K562 (cell line): ENCODE data around the gene CCDC158.

Source experiments
- CBX5 ChIP-seq: IDR thresholded peaks from 2 replicates; pipeline ENCODE4 v1.6.1; 2014; ENCODE audit warnings: low read depth, borderline replicate concordance
- GABPB2 ChIP-seq: fragments of 250-450 bp; sonication (Bioruptor Pico); conservative IDR thresholded peaks from 2 replicates; pipeline ENCODE4 v1.5.1; 2021; ENCODE audit warnings: mild to moderate bottlenecking
- NR1H2 ChIP-seq: sonication (generic); formaldehyde crosslinking; IDR thresholded peaks from 2 replicates; pipeline ENCODE4 v1.4.0; 2020; ENCODE audit warnings: mild to moderate bottlenecking, missing genetic modification reagents
- YY1 ChIP-seq, 3 experiments: IDR thresholded peaks; 2 replicates each; pipeline ENCODE4 v1.6.1; 2011; ENCODE audit warnings: low read length in 2 of 3, mild to moderate bottlenecking in 2 of 3, moderate library complexity in 2 of 3, borderline replicate concordance in 1 of 3, control low read depth in 1 of 3, low read depth in 1 of 3; ENCODE audit not compliant: insufficient read depth in 3 of 3, insufficient replicate concordance in 2 of 3, control insufficient read depth in 1 of 3, insufficient read length in 1 of 3; ENCODE audit errors: extremely low read depth in 1 of 3
- ZNF121 ChIP-seq: sonication (generic); formaldehyde crosslinking; conservative IDR thresholded peaks from 2 replicates; pipeline ENCODE4 v1.8.0; 2022; ENCODE audit warnings: missing genetic modification reagents
- ZNF174 ChIP-seq: fragments of 250-450 bp; sonication (Bioruptor Pico); IDR thresholded peaks from 2 replicates; pipeline ENCODE4 v1.4.0; 2020; ENCODE audit warnings: mild to moderate bottlenecking
- ZNF589 ChIP-seq: fragments of 200-800 bp; sonication (Bioruptor generic); IDR thresholded peaks from 2 replicates; pipeline ENCODE4 v1.6.1; 2016; ENCODE audit warnings: low read depth, missing genetic modification characterization, missing compliant biosample characterization
- TF ChIP-seq, protein P1 (sequence below): sonication (generic); formaldehyde crosslinking; IDR thresholded peaks from 2 replicates; pipeline ENCODE4 v1.8.1; 2022; ENCODE audit warnings: missing genetic modification reagents
- TF ChIP-seq, protein P2 (sequence below): fragments of 450-650 bp; IDR thresholded peaks from 2 replicates; pipeline ENCODE4 v1.6.1; 2016; ENCODE audit warnings: mild to moderate bottlenecking
- TF ChIP-seq, protein P3 (sequence below), 2 experiments: IDR thresholded peaks in 1 of 2; conservative IDR thresholded peaks in 1 of 2; 2 replicates each; pipeline ENCODE4 v1.6.1; 2016; ENCODE audit warnings: low read depth in 2 of 2, mild to moderate bottlenecking in 1 of 2, missing compliant biosample characterization in 1 of 2, missing genetic modification characterization in 1 of 2, moderate library complexity in 1 of 2
- TF ChIP-seq, protein P4 (sequence below), 2 experiments: fragments of 450-650 bp in 1 of 2; sonication (generic) in 1 of 2; formaldehyde crosslinking in 1 of 2; IDR thresholded peaks in 1 of 2; conservative IDR thresholded peaks in 1 of 2; 2 replicates each; pipeline versions ENCODE4 v1.6.1 to v1.8.1; 2016 to 2023; ENCODE audit warnings: mild to moderate bottlenecking in 2 of 2, moderate library complexity in 2 of 2, inconsistent platforms in 1 of 2, missing genetic modification reagents in 1 of 2
- TF ChIP-seq, protein P5 (sequence below): sonication (generic); formaldehyde crosslinking; IDR thresholded peaks from 2 replicates; pipeline ENCODE4 v1.8.0; 2022; ENCODE audit warnings: missing genetic modification reagents, mild to moderate bottlenecking, borderline replicate concordance

DNA sequence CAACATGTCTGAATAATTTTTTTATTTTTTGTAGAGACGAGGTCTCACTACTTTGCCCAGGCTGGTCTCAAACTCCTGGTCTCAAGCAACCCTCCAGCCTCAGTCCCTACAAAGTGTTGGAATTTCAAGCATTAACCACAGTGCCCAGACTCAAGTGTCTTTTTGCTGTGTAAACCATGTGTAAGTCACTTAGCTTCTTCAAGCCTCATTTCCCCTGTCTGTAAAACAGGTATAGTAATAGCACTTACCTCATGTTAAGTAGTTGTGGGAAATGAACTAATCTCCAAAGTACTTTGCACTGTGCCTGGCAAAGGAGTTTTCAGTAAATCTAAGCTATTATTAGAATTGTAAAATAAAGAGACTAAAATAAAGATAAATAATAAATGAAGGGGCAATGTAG, 78.8 kb downstream of the CCDC158 start:
- TF ChIP-seq ZNF174 (CRISPR knock-in tag), result no peak
- TF ChIP-seq, protein P1, sequence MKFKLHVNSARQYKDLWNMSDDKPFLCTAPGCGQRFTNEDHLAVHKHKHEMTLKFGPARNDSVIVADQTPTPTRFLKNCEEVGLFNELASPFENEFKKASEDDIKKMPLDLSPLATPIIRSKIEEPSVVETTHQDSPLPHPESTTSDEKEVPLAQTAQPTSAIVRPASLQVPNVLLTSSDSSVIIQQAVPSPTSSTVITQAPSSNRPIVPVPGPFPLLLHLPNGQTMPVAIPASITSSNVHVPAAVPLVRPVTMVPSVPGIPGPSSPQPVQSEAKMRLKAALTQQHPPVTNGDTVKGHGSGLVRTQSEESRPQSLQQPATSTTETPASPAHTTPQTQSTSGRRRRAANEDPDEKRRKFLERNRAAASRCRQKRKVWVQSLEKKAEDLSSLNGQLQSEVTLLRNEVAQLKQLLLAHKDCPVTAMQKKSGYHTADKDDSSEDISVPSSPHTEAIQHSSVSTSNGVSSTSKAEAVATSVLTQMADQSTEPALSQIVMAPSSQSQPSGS (CRISPR knock-in tag), result no peak
- TF ChIP-seq ZNF121 (CRISPR knock-in tag), result no peak
- TF ChIP-seq, protein P2, sequence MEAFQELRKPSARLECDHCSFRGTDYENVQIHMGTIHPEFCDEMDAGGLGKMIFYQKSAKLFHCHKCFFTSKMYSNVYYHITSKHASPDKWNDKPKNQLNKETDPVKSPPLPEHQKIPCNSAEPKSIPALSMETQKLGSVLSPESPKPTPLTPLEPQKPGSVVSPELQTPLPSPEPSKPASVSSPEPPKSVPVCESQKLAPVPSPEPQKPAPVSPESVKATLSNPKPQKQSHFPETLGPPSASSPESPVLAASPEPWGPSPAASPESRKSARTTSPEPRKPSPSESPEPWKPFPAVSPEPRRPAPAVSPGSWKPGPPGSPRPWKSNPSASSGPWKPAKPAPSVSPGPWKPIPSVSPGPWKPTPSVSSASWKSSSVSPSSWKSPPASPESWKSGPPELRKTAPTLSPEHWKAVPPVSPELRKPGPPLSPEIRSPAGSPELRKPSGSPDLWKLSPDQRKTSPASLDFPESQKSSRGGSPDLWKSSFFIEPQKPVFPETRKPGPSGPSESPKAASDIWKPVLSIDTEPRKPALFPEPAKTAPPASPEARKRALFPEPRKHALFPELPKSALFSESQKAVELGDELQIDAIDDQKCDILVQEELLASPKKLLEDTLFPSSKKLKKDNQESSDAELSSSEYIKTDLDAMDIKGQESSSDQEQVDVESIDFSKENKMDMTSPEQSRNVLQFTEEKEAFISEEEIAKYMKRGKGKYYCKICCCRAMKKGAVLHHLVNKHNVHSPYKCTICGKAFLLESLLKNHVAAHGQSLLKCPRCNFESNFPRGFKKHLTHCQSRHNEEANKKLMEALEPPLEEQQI, result no peak
- TF ChIP-seq GABPB2 (CRISPR knock-in tag), result no peak
- TF ChIP-seq, protein P3, sequence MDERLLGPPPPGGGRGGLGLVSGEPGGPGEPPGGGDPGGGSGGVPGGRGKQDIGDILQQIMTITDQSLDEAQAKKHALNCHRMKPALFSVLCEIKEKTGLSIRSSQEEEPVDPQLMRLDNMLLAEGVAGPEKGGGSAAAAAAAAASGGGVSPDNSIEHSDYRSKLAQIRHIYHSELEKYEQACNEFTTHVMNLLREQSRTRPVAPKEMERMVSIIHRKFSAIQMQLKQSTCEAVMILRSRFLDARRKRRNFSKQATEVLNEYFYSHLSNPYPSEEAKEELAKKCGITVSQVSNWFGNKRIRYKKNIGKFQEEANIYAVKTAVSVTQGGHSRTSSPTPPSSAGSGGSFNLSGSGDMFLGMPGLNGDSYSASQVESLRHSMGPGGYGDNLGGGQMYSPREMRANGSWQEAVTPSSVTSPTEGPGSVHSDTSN (CRISPR knock-in tag; IDR thresholded peaks at IDR 0.05; ENCODE audit: low read depth), result no peak
- TF ChIP-seq, protein P3 (tag; conservative IDR thresholded peaks at IDR 0.05; ENCODE audit: low read depth), result no peak
- no peak for TF ChIP-seq CBX5
- TF ChIP-seq, protein P4, sequence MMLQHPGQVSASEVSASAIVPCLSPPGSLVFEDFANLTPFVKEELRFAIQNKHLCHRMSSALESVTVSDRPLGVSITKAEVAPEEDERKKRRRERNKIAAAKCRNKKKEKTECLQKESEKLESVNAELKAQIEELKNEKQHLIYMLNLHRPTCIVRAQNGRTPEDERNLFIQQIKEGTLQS (IDR thresholded peaks at IDR 0.05), result no peak
- TF ChIP-seq, protein P4 (CRISPR knock-in tag; conservative IDR thresholded peaks at IDR 0.05), result no peak
- no peak for TF ChIP-seq NR1H2 (CRISPR knock-in tag)
- no peak for TF ChIP-seq ZNF589 (CRISPR knock-in tag)
- TF ChIP-seq YY1 (IDR thresholded peaks at IDR 0.05; ENCODE audit: borderline replicate concordance in 1 of 3, control insufficient read depth in 1 of 3, extremely low read depth in 1 of 3, insufficient read depth in 3 of 3, insufficient read length in 1 of 3, insufficient replicate concordance in 2 of 3, low read depth in 1 of 3, low read length in 2 of 3), result no peak
- TF ChIP-seq, protein P5, sequence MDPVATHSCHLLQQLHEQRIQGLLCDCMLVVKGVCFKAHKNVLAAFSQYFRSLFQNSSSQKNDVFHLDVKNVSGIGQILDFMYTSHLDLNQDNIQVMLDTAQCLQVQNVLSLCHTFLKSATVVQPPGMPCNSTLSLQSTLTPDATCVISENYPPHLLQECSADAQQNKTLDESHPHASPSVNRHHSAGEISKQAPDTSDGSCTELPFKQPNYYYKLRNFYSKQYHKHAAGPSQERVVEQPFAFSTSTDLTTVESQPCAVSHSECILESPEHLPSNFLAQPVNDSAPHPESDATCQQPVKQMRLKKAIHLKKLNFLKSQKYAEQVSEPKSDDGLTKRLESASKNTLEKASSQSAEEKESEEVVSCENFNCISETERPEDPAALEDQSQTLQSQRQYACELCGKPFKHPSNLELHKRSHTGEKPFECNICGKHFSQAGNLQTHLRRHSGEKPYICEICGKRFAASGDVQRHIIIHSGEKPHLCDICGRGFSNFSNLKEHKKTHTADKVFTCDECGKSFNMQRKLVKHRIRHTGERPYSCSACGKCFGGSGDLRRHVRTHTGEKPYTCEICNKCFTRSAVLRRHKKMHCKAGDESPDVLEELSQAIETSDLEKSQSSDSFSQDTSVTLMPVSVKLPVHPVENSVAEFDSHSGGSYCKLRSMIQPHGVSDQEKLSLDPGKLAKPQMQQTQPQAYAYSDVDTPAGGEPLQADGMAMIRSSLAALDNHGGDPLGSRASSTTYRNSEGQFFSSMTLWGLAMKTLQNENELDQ, result no peak
